Measurements from ENCODE around the gene ATXN1.

- TF ChIP-seq CTCF (conservative IDR thresholded peaks at IDR 0.05; ENCODE audit: low read length) (no peak), EZH2phosphoT487 (IDR thresholded peaks at IDR 0.05; ENCODE audit: borderline replicate concordance) (no peak)
Measured at GRCh38 chr6:16644540-16645250, 116.6 kb downstream of the ATXN1 start.

Measured in Loucy (cell line).